HUDEP-2 (cell line): ENCODE measurements around the gene AP2A1.
A peak's percentile ranks its signal among the peaks of the same experiment; 100 is the strongest.

Source experiments
- DNase-seq, 76 experiments: peaks; one replicate each; lab custom pipeline; 2025; ENCODE audit not compliant: unreplicated experiment in 76 of 76; lab: John Stamatoyannopoulos, UW

AP2A1 gene

DNA sequence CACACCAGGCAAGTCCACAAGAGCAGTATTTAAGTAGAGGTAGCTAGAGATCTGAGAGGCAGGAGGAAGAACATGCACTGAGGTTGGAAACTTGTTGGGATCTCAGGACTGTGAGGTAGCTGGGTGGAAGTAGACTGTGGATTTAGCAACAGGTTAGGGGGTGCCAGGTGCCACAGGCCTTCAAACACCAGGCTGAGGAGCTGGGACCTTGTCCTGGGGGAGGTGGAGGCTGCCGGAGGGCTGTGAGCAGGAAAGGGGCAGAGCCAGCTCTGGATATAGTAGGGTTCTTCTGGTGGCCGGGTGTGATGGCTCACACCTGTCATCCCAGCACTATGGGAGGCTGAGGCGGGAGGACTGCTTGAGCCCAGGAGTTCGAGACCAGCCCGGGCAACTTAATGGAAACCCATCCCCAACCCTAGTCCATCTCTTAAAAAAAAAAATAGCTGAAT is 43.2 kb downstream of the AP2A1 start:
- peak in 1 of 76 experiments; percentile 54 for DNase-seq

GRCh38 chr19:49811328-49811727 is 44.5 kb downstream of the AP2A1 start:
- DNase-seq: no peak

GRCh38 chr19:49812452-49812996 is 45.7 kb downstream of the AP2A1 start:
- DNase-seq: peak in 1 of 76 experiments; percentile 55

- peak; percentile 56 to 100 (median 98) for DNase-seq
Measured at GRCh38 chr19:49812997-49813861, 46.4 kb downstream of the AP2A1 start, which contains the start of gene FUZ. TSS of gene FUZ (minus strand) at chr19:49813292. CDS start at chr19:49813106, 186 bp downstream.

DNA sequence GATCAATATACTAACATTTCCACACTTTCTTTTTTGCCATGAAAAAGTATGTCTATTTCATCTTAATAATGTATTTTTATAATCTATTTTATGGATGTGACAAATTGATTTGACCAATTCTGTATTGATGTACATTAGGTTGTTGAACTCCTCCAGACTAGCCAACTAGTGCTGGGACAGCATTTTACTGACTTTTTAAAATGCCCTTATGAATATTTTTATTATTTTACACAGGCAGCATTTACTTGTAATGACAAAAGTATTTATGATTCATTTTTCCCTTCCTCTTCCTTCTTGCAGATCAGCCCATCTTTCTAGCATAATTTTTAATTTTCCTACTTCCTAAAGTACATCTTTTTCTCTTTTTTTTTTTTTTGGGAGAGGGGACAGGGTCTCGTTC is 47.2 kb downstream of the AP2A1 start:
- no peak for DNase-seq

- no peak for DNase-seq
Measured at GRCh38 chr19:49816590-49816989, 49.8 kb downstream of the AP2A1 start.

DNA sequence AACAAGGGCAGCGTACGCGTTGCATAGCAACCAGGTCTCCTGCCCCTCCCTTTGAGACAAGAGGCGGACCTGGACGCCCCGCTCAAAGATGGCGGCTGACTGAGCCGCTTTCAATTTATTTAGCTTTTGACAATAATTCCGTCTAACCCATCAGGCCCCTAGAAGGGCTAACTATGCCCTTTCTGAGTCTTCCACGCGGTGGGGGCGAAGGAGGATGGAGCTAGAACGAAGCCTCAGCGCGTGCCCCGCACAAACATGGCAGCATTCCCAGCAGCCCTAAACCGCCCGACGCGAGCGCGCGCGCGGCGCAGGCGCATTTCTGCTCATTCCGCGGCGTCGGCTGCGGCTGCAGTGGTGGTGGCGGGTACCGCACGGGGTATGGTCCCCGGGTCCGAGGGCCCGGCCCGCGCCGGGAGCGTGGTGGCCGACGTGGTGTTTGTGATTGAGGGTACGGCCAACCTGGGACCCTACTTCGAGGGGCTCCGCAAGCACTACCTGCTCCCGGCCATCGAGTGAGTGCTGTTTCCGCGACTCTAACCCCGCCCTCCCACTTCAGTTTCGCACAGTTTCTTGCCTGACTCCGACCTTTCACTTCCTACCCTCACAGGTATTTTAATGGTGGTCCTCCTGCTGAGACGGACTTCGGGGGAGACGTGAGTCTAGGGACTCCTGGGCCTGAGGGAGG is 51.3 kb downstream of the AP2A1 start, which contains the start of gene MED25:
TSS of gene MED25 (plus strand) at position 326 of the 685 bp plus-strand sequence. CDS start at position 379, 53 bp downstream.
- DNase-seq: peak in 73 of 76 experiments; percentile 42 to 98 (median 84)

- no peak for DNase-seq
Measured at GRCh38 chr19:49818649-49819370, 52.0 kb downstream of the AP2A1 start.

DNA sequence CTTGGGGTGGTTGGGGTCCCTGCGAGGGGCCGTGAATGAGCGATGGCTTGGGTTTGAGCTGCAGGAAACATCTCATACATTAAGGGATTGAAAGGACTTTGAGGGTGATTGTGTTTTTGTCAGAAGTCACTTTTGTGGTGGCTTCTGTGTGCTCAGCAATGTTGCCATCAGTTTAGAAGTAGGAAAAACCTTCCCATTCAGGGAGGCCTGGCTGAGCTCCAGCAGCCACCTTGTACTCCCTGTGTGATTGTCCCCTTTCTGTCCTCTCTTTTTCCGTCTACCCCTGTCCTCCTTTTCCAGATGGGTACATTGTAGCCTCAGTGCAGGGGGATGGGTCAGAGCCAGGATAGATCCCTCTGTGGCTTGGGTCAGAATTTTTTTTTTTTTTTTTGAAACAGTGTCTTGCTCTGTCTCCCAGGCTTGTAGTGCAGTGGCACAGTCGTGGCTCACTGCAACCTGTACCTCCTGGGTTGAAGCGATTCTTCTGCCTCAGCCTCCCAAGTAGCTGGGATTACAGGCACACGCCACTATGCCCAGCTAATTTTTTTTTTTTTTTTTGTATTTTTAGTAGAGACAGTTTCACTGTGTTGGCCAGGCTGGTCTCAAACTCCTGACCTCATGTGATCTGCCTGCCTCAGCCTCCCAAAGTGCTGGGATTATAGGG is 52.8 kb downstream of the AP2A1 start:
- peak in 7 of 76 experiments; percentile 18 to 38 (median 25) for DNase-seq

DNA sequence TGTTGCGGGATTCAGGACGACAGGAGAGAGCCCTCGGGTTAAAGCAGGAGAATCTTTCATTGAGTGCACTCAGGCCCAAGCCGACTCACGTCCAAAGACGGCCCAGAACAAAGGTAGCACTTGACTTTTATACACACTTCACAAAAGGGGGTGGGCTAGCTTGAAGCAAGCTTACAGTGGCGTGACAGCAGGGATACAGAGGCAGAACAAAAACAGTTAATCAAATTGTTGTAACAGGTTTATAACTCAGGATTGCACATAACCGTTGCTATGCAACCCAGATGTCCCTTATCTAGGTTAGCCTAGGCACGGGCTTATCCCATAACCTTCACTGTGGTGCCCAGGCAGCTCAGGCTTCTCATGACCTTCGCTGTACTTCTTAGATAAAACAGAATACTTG is 53.3 kb downstream of the AP2A1 start:
- peak in 75 of 76 experiments; percentile 33 to 94 (median 80) for DNase-seq

DNA sequence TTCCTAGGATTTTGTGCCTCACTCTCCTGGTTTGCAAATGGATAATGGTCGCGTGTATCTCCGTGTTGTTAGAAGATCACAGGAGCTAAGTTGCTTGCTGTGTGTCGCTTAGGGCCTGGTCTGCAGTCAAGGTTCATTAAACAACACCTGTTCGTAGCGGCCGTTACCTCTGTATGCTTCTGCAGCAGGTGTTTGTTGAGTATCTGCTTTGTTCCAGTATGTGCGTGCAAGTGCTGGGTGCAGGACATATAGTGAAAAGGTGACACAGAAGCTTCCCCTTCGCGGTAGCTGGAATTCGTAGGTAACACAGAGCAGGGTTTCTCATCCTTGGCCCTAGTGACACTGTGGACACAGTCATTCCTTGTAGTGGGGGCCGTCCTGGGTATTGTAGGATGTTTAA is 56.7 kb downstream of the AP2A1 start:
- DNase-seq: no peak

DNA sequence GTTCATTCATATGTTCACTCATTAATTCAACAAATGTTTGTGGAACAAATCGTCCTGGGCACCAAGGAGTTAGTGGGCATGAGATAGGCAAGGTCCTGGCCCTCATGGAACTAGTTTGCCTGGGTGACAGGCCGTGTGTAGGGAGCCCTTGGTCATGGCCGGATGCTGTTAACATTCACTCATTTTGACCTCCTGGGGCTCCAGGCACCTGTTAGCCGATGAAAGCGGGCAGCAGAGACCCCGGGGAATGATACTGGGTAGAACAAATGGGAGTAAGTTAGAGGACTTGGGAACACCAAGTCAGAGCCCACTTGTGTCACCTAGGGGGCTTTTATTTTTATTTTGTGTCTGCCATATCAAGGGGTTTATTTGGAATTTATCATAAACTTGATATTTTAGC is 57.9 kb downstream of the AP2A1 start:
- DNase-seq: no peak

GRCh38 chr19:49827034-49827433 is 60.2 kb downstream of the AP2A1 start:
- no peak for DNase-seq

- DNase-seq: no peak
Measured at GRCh38 chr19:49829200-49829599, 62.4 kb downstream of the AP2A1 start.

GRCh38 chr19:49829721-49830120 is 62.9 kb downstream of the AP2A1 start:
- no peak for DNase-seq

GRCh38 chr19:49830766-49831165 is 64.0 kb downstream of the AP2A1 start:
- DNase-seq: no peak

DNA sequence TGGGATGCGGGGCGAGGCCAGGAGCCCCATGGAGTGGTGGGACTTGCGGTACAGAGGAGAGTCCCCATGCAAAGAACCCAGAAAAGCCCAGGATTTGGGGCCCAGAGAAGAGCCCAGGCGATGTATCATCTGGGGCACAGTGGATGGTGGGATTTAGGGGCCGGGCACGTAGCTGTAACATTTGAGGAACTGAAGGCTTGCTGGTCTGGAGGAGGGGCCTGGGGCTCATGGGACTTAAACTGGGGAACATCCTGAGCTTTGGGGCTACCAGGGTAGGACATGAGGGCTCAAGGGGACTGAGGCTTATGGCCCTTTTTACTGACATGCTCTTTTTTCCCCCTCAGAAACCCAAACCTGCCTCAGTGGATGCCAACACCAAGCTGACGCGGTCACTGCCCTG is 64.8 kb downstream of the AP2A1 start:
- no peak for DNase-seq

- no peak for DNase-seq
Measured at GRCh38 chr19:49832556-49832955, 65.8 kb downstream of the AP2A1 start.

DNA sequence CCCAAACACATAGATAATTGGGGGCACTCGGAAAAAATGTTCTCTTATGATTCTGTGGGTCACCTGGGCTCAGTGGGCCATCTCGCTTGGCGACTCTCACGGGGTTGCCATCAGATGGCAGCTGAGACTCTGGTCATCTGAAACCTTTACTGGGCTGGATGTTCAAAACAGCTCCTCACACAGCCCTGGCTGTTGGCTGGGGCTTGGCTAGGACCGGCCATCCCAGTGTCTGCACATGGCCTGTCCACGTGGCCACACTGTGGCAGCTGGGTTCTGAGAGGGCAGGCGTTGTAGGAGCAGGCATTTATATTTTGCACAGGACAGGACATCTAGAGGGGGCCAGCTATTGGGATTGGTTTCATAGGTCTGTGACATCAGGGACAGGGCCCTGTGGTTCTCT is 66.8 kb downstream of the AP2A1 start:
- no peak for DNase-seq

- DNase-seq: no peak
Measured at GRCh38 chr19:49835562-49835961, 68.8 kb downstream of the AP2A1 start.
